Neural progenitor cell (in vitro differentiated cells): ENCODE measurements around the gene UHRF2. TPM values are rescaled to one million over a fixed set of nuclear protein-coding genes. Genes with fewer than 3 reads are reported as not detected.

ENCODE experiments used
- DNase-seq: peaks from one replicate; pipeline ENCODE4 v3.0.0-alpha.2; 2016; ENCODE audit warnings: low spot score
- H2AFZ ChIP-seq: fragments of 200-600 bp; sonication (generic); replicated peaks from 2 replicates; pipeline ENCODE4 v1.6.1; 2016; ENCODE audit warnings: antibody characterized with exemption
- H3F3A ChIP-seq: fragments of 200-600 bp; sonication (generic); 2 replicates; pipeline ENCODE4 v1.6.1; 2016; ENCODE audit warnings: antibody characterized with exemption, low read depth
- H3K27ac ChIP-seq: fragments of 200-600 bp; sonication (generic); 2 replicates; pipeline ENCODE4 v1.5.1; 2016; ENCODE audit warnings: mild to moderate bottlenecking
- H3K27me3 ChIP-seq: fragments of 200-600 bp; sonication (generic); 2 replicates; pipeline ENCODE4 v1.6.1; 2016; ENCODE audit warnings: mild to moderate bottlenecking, moderate library complexity
- H3K36me3 ChIP-seq: fragments of 200-600 bp; sonication (generic); 2 replicates; pipeline ENCODE4 v1.5.1; 2016
- H3K4me1 ChIP-seq: fragments of 200-600 bp; sonication (generic); 2 replicates; pipeline ENCODE4 v1.6.1; 2016; ENCODE audit warnings: mixed run types
- H3K4me2 ChIP-seq: fragments of 200-600 bp; sonication (generic); 2 replicates; pipeline ENCODE4 v1.6.1; 2016
- H3K4me3 ChIP-seq: fragments of 200-600 bp; sonication (generic); 2 replicates; pipeline ENCODE4 v1.5.1; 2016
- H3K79me2 ChIP-seq: fragments of 200-600 bp; sonication (generic); 2 replicates; pipeline ENCODE4 v1.6.1; 2016; ENCODE audit warnings: low read depth
- H3K9ac ChIP-seq: fragments of 200-600 bp; sonication (generic); 2 replicates; pipeline ENCODE4 v1.6.1; 2016
- H3K9me3 ChIP-seq: fragments of 200-600 bp; sonication (generic); 2 replicates; pipeline ENCODE4 v1.5.1; 2016; ENCODE audit warnings: low read depth
- H4K20me1 ChIP-seq: fragments of 200-600 bp; sonication (generic); 2 replicates; pipeline ENCODE4 v1.6.1; 2016; ENCODE audit warnings: low read depth
- H3K27ac Mint-ChIP-seq: 3 replicates; pipeline ENCODE4 v1.8.0; 2021; ENCODE audit warnings: mixed read lengths
- H3K27me3 Mint-ChIP-seq: 2 replicates; pipeline ENCODE4 v1.8.0; 2022; ENCODE audit warnings: low read depth, mild to moderate bottlenecking, inconsistent platforms, moderate library complexity, mixed read lengths; ENCODE audit not compliant: insufficient read depth
- H3K36me3 Mint-ChIP-seq: 3 replicates; pipeline ENCODE4 v1.8.0; 2021; ENCODE audit warnings: mixed read lengths
- H3K4me1 Mint-ChIP-seq: 3 replicates; pipeline ENCODE4 v1.8.0; 2021; ENCODE audit warnings: mixed read lengths
- H3K4me3 Mint-ChIP-seq: 3 replicates; pipeline ENCODE4 v1.8.0; 2021; ENCODE audit warnings: mild to moderate bottlenecking, moderate library complexity, mixed read lengths
- H3K9me3 Mint-ChIP-seq: 3 replicates; pipeline ENCODE4 v1.8.0; 2020; ENCODE audit warnings: mixed read lengths
- EZH2 ChIP-seq: fragments of 200-600 bp; sonication (generic); IDR thresholded peaks from 2 replicates; pipeline ENCODE4 v1.6.1; 2017; ENCODE audit warnings: antibody characterized with exemption, mild to moderate bottlenecking, moderate library complexity
- EZH2phosphoT487 ChIP-seq: fragments of 200-600 bp; sonication (generic); IDR thresholded peaks from 2 replicates; pipeline ENCODE4 v1.6.1; 2017; ENCODE audit warnings: antibody characterized with exemption
- total RNA-seq: library from RNA; depleted of rRNA; stranded (reverse); fragments of >200 nt; gene quantifications from 2 replicates; pipeline ENCODE4 v1.2.3, GENCODE V29; 2015; ENCODE audit warnings: low replicate concordance
- TF ChIP-seq, protein P1 (sequence below): fragments of 200-600 bp; sonication (generic); IDR thresholded peaks from 2 replicates; pipeline ENCODE4 v1.5.1; 2017; ENCODE audit warnings: antibody characterized with exemption, mild to moderate bottlenecking

UHRF2 gene
- total RNA-seq, 1 donor from 2014 or later, result 114 TPM

DNA sequence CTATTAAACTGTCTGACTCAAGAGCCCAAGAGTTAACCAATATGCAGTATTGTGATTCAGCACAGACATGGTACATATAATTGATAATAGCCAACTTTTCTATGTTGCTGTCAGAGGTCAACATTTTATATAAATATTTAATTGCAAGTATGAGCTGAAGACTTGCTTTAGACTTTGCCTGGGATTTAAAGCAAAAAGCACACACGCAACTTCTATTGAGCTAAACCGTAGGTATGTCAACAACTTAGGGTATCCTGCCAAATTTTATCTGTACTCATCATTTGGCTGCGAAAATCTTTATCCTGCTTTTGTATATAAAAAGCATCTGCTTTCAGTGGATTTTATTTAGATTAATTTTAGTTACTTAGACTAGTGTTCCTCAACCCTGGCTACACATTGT lies 27.4 kb downstream of the UHRF2 start:
- no peak for DNase-seq
- Mint-ChIP-seq H3K27me3 (no peaks in the 10 kb centered on the region), H3K36me3 (peaks cover 17% of the 10 kb centered on the region), H3K27ac (no peak overlapping the region), H3K9me3 (no peaks in the 10 kb centered on the region), H3K4me3 (no peak overlapping the region), H3K4me1 (no peaks in the 10 kb centered on the region)
- H3K9ac ChIP-seq, result no peak overlapping the region
- peaks cover 7% of the 10 kb centered on the region for H3K36me3 ChIP-seq
- H3K79me2 ChIP-seq, result peaks cover 100% of the 10 kb centered on the region
- H4K20me1 ChIP-seq, result peaks cover 86% of the 10 kb centered on the region
- H3K4me3 ChIP-seq, result no peak overlapping the region
- no peaks in the 10 kb centered on the region for H3K9me3 ChIP-seq
- no peak overlapping the region for H3K27ac ChIP-seq
- H2AFZ ChIP-seq, result no peak overlapping the region
- no peaks in the 10 kb centered on the region for H3K27me3 ChIP-seq
- H3F3A ChIP-seq, result no peaks in the 10 kb centered on the region
- H3K4me1 ChIP-seq, result no peaks in the 10 kb centered on the region
- no peak overlapping the region for H3K4me2 ChIP-seq
- no peak for TF ChIP-seq EZH2
- TF ChIP-seq EZH2phosphoT487, result no peak
- TF ChIP-seq, protein P1, sequence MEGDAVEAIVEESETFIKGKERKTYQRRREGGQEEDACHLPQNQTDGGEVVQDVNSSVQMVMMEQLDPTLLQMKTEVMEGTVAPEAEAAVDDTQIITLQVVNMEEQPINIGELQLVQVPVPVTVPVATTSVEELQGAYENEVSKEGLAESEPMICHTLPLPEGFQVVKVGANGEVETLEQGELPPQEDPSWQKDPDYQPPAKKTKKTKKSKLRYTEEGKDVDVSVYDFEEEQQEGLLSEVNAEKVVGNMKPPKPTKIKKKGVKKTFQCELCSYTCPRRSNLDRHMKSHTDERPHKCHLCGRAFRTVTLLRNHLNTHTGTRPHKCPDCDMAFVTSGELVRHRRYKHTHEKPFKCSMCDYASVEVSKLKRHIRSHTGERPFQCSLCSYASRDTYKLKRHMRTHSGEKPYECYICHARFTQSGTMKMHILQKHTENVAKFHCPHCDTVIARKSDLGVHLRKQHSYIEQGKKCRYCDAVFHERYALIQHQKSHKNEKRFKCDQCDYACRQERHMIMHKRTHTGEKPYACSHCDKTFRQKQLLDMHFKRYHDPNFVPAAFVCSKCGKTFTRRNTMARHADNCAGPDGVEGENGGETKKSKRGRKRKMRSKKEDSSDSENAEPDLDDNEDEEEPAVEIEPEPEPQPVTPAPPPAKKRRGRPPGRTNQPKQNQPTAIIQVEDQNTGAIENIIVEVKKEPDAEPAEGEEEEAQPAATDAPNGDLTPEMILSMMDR, result no peak

DNA sequence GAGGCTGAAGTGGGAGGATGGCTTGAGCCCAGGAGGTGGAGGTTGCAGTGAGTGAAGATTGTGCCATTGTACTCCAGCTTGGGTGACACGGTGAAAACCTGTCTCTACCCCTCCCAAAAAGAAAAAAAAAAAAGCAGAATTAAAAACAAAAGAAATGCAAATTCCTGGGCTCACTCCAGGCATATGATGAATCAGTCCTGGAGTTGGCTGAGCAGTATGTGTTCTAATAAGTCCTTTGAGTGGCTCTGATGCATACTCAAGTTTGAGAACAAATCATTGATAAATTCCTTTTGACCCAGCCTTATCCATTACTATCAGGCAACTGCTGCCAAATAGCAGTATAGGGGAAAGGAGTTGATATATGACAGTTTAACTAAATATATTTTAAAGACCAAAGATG lies 28.3 kb downstream of the UHRF2 start:
- H3K9me3 Mint-ChIP-seq, result no peaks in the 10 kb centered on the region
- Histone ChIP-seq H3K79me2 (peaks cover 100% of the 10 kb centered on the region), H3K4me3 (no peak overlapping the region)

GRCh38 chr9:6443661-6444060 lies 30.7 kb downstream of the UHRF2 start:
- no peak overlapping the region for H3K27ac Mint-ChIP-seq
- no peaks in the 10 kb centered on the region for H3K9me3 Mint-ChIP-seq
- H3K36me3 ChIP-seq, result peaks cover under 1% of the 10 kb centered on the region
- H3K4me3 Mint-ChIP-seq, result no peak overlapping the region
- H4K20me1 ChIP-seq, result peaks cover 87% of the 10 kb centered on the region
- H3K79me2 ChIP-seq, result peaks cover 100% of the 10 kb centered on the region
- H3K4me1 ChIP-seq, result peaks cover 3% of the 10 kb centered on the region
- peaks cover 23% of the 10 kb centered on the region for H3K36me3 Mint-ChIP-seq
- no peak overlapping the region for H3K4me2 ChIP-seq
- H3K27me3 Mint-ChIP-seq, result no peaks in the 10 kb centered on the region
- no peaks in the 10 kb centered on the region for H3F3A ChIP-seq
- TF ChIP-seq, protein P1, result no peak
- TF ChIP-seq EZH2, result no peak
- no peak for TF ChIP-seq EZH2phosphoT487
- H3K27ac ChIP-seq, result no peak overlapping the region
- no peaks in the 10 kb centered on the region for H3K4me1 Mint-ChIP-seq
- no peak overlapping the region for H3K4me3 ChIP-seq
- H3K9me3 ChIP-seq, result no peaks in the 10 kb centered on the region
- DNase-seq, result no peak
- H3K27me3 ChIP-seq, result no peaks in the 10 kb centered on the region
- no peak overlapping the region for H3K9ac ChIP-seq
- H2AFZ ChIP-seq, result no peak overlapping the region

More for the DNA sequence above, 28.3 kb downstream of the UHRF2 start:
- no peak for DNase-seq
- Histone ChIP-seq H4K20me1 (peaks cover 84% of the 10 kb centered on the region), H3K9me3 (no peaks in the 10 kb centered on the region), H3K4me1 (no peaks in the 10 kb centered on the region), H3K36me3 (peaks cover 7% of the 10 kb centered on the region), H3K9ac (no peak overlapping the region), H2AFZ (no peak overlapping the region), H3K27me3 (no peaks in the 10 kb centered on the region), H3K27ac (no peak overlapping the region), H3F3A (no peaks in the 10 kb centered on the region), H3K4me2 (no peak overlapping the region)
- Mint-ChIP-seq H3K36me3 (peaks cover 18% of the 10 kb centered on the region), H3K4me1 (no peaks in the 10 kb centered on the region), H3K27me3 (no peaks in the 10 kb centered on the region), H3K27ac (no peak overlapping the region), H3K4me3 (no peak overlapping the region)
- no peak for TF ChIP-seq EZH2
- no peak for TF ChIP-seq EZH2phosphoT487
- TF ChIP-seq, protein P1, result no peak
